Activated gamma-delta T cell treated with anti-CD3 and anti-CD28 coated beads, Interleukin-2, amount 50 U/mL, for 16 hours (primary cell): ENCODE results near the gene CCDC68.
"Not testable (repeated sequence)": the region's sequence is repeated elsewhere in the genome, so short reads cannot be mapped to it uniquely, and the experiment has no call there.

ENCODE experiments used
- DNase-seq: peaks from one replicate; pipeline ENCODE4 v3.0.0-alpha.2; 2020; ENCODE audit warnings: low read depth

The CCDC68 gene

GRCh38 chr18:54958704-54959625 lies at the start of gene CCDC68:
Gene CCDC68, minus strand, starts transcription at chr18:54959461. Its CDS starts 16,670 bp downstream, at chr18:54942791.
- no peak for DNase-seq

GRCh38 chr18:55007602-55008001 lies 48.3 kb upstream of the CCDC68 start:
- DNase-seq = no peak

- no peak for DNase-seq
Measured at GRCh38 chr18:55003695-55004094, 44.4 kb upstream of the CCDC68 start.

- DNase-seq = no peak
Measured at GRCh38 chr18:55002261-55002660, 43.0 kb upstream of the CCDC68 start.

- no peak for DNase-seq
Measured at GRCh38 chr18:55001394-55002024, 42.2 kb upstream of the CCDC68 start.

GRCh38 chr18:55000529-55000928 lies 41.3 kb upstream of the CCDC68 start:
- DNase-seq = no peak

GRCh38 chr18:54999016-54999415 lies 39.8 kb upstream of the CCDC68 start:
- DNase-seq = no peak

GRCh38 chr18:54995421-54996143 lies 36.3 kb upstream of the CCDC68 start:
- DNase-seq = no peak

- no peak for DNase-seq
Measured at GRCh38 chr18:54991981-54992380, 32.7 kb upstream of the CCDC68 start.

- DNase-seq = no peak
Measured at GRCh38 chr18:54984908-54985307, 25.6 kb upstream of the CCDC68 start.

GRCh38 chr18:54983791-54984190 lies 24.5 kb upstream of the CCDC68 start:
- no peak for DNase-seq

- no peak for DNase-seq
Measured at GRCh38 chr18:54983041-54983686, 23.9 kb upstream of the CCDC68 start.

GRCh38 chr18:54981076-54981475 lies 21.8 kb upstream of the CCDC68 start:
- no peak for DNase-seq

- DNase-seq = no peak
Measured at GRCh38 chr18:54975598-54975997, 16.3 kb upstream of the CCDC68 start.

- no peak for DNase-seq
Measured at GRCh38 chr18:54973046-54973445, 13.8 kb upstream of the CCDC68 start.

- DNase-seq = no peak
Measured at GRCh38 chr18:54968807-54969206, 9.5 kb upstream of the CCDC68 start.

- not testable (repeated sequence) for DNase-seq
Measured at GRCh38 chr18:54968237-54968636, 9.0 kb upstream of the CCDC68 start.

GRCh38 chr18:54967786-54968185 lies 8.5 kb upstream of the CCDC68 start:
- DNase-seq = no peak

- no peak for DNase-seq
Measured at GRCh38 chr18:54964741-54965140, 5.5 kb upstream of the CCDC68 start.

- DNase-seq = no peak
Measured at GRCh38 chr18:54962919-54963645, 3.8 kb upstream of the CCDC68 start.

GRCh38 chr18:54961868-54962267 lies 2.6 kb upstream of the CCDC68 start:
- DNase-seq = no peak
